GM20431 (cell line): ENCODE data around the gene SMG5.

Experiments
- in situ Hi-C: fragments of 300-500 bp; cut with MseI, MboI; formaldehyde crosslinking; loops from one replicate; pipeline ENCODE4 v1.15.0; 2020; ENCODE audit warnings: low sequenced_read_pairs; ENCODE audit not compliant: unreplicated experiment

The SMG5 gene

GRCh38 chr1:156283521-156283920 is 896 bp upstream of the SMG5 start:
- in situ Hi-C loops: no loop called here

GRCh38 chr1:156281693-156282478 is 739 bp downstream of the SMG5 start:
- in situ Hi-C loops: no loop called here

DNA sequence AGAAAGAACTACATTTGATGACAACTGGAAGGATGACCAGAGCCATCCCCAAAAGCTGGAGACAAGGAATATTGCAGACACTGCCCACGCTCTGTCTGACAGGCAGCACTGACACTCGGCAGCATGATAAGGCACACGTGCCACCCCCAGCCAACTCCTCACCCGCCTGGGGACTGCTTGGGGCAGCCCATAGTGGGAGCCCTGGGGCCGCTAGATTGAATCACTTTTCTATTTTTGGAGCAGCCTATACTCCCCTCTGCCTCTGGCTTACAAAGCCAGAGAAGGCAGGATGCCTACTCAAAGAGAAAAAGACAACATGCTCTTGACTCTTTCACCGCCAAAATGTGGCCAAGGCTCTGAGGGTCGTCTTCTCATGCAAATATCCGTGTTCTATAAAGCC is 1.3 kb downstream of the SMG5 start:
- in situ Hi-C loops: no loop called here

GRCh38 chr1:156279837-156280236 is 2.8 kb downstream of the SMG5 start:
- in situ Hi-C loops: no loop called here

DNA sequence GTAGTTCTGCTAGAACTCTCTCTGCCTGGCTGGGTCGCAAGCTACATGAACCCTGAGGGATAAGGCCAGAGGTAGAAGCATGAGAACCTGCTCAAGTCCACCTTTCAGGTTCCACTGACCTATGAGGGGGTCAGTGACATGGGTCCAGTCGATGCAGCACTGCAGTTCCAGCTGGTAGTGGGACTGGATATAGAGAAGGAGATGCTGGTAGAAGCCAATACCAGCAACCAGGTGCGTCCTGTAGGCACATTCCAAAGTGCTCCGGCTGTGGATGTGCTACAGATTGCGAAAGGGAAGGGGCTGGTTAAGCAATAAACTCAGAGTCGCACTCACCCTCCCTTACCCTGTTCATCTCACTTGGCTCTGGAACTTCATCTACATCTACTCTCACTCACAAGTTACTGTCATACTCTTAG is 5.7 kb downstream of the SMG5 start:
- in situ Hi-C loops: no loop called here

DNA sequence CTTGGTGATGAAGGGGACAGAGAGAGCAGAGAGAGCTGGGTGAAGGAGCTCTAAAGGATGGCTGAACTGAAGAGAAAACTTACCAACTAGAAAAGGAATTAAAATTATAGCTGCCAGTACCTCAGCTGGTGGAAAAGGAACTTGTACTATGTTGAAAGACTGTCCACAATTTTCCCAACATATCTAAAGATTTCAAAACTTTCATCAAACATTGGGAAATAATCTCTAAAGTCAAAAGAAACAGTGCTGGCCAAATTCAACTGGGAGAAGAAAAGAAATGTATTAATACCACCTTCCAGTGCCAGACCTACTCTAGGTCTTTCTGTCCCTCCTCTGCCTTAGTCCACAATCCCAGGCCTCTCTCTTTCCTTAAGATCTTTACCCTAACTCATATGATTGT is 6.1 kb downstream of the SMG5 start:
- in situ Hi-C loops: no loop called here

- in situ Hi-C loops: no loop called here
Observed at GRCh38 chr1:156270314-156270713, 12.3 kb downstream of the SMG5 start.

DNA sequence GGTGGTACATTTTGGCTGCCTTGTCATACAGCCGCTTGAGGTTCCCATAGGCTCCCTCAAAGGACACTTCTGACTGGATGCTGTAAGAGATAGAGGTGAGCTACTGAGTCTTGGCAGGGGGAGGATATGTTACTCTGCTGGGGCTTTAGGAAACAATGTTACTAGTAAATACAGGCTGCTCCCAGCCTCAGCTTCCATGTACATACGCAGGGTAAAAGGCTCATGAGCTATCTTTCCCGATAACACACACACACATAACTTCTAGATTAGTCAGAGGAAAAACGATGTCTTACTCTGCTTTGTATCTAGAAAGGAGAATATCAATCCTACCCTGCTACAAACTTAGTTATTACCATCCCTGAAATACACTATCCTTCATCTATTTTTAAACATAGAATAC is 14.3 kb downstream of the SMG5 start:
- in situ Hi-C loops: no loop called here

- in situ Hi-C loops: no loop called here
Observed at GRCh38 chr1:156266051-156266450, 16.6 kb downstream of the SMG5 start.

DNA sequence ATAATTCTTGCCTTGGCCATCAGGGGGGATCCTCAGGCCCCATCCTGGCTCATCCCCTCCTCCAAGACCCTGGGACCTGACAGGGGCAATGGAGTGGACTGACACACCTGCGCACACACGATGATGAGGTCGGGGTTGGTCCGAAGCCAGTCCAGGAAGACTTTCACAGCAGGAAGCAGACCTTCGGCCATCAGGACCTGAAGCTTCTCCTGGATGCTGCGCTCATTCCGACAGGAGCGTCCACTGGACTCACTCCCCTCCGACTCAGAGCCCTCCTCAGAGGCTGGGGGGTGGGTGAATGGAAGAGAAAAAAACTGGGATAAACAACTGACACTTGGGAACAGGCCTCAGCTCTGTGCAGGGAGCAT is 19.4 kb downstream of the SMG5 start:
- in situ Hi-C loops: no loop called here

DNA sequence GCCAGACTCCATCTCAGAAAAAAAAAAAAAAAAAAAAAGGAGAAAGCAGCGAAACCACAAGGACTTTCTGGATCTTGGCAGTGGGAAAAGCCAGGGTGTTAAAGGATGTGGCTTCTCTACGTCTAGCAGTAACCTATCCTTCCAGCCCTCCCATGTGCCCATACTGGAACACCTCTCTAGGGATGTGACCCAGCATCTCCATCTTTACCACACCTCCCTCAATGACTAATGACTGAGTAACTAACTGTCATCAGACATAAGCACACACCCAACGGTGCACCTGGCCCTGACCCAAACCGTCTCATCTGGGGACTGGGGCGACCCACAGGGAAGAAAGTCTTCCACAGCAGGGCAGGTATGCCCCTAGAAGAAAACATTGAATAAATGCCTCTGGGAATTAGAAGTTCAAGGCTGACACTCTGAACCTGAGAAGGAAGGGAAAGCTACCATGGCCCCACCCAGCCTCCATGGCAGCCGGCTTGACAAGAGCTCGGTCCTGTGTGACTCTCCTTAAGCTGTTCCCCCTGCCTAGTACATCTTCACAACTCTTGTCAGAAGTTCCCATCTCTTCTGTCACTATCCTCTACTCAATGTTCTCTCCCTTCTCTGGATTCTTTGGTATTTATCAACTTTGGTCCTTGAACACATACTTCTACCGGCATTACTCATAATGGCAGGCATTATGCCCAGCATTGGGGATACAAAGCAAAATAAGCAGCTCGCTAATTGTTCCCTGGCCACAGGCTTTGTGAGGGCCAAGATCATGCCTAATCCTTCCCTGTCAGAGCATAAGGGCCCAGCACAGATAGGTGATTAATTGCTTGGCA is 20.0 kb downstream of the SMG5 start:
- in situ Hi-C loops: no loop called here

GRCh38 chr1:156260896-156261295 is 21.7 kb downstream of the SMG5 start:
- in situ Hi-C loops: no loop called here

GRCh38 chr1:156259805-156260204 is 22.8 kb downstream of the SMG5 start:
- in situ Hi-C loops: no loop called here

- in situ Hi-C loops: no loop called here
Observed at GRCh38 chr1:156258859-156259258, 23.8 kb downstream of the SMG5 start.

DNA sequence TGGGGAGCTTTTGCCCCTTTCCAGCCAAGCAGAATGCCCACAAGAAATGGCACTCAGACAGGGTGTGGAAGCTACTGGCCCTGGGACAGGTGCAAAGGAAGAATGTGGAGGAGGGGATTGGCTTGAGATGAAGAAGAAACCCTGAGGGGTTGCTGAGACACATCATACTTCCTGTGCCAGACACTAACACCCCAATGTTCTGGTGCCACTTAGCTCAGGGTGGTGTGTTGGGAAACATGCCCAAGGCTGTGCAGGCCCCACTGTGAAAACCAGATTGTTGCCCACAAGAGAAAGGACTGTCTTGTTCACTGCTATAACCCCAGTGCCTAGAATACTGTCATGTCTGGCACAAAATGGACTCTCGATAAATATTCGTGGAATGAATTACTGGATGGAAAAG is 24.9 kb downstream of the SMG5 start:
- in situ Hi-C loops: no loop called here

GRCh38 chr1:156253634-156254033 is 29.0 kb downstream of the SMG5 start:
- in situ Hi-C loops: no loop called here

GRCh38 chr1:156251527-156251926 is 31.1 kb downstream of the SMG5 start:
- in situ Hi-C loops: no loop called here

DNA sequence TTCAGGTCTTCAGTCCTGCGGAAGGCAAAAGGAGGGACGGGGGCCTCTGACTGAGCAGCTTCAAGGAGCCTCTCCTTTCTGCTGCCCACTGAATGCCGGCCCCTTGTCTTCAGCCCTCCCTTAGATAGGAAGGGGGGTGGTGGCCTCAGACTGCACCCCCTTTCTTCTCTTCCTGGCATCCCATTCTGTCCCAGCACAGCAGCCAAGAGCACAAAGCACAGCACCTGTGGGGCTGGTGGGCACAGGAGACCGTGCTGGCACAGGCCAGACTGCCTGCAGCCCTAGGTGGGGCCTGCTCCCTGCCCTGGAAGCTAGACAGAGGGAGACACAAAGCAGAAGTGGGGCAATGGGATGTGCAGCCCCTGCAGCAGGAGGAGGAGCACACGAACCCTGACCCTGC is 33.0 kb downstream of the SMG5 start:
- in situ Hi-C loops: no loop called here

DNA sequence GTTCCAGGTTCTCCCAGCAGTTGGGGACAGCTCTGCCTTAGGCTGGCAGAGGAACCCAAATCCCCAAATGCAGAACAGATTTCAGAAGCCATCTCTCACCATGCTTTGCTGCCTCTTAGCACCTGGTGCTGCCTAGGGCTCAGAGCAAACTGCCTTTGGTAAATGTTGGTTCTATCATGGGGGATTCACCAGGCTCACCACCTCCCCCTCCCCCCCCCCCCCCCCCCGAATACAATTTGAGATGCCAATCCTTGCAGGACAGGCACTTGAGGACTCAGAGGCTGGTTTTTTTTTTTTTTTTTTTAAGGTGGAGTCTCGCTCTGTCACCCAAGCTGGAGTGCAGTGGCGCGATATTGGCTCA is 34.3 kb downstream of the SMG5 start:
- in situ Hi-C loops: no loop called here

GRCh38 chr1:156247460-156248322 is 34.9 kb downstream of the SMG5 start, which contains the start of gene PAQR6:
Gene PAQR6, minus strand, starts transcription at chr1:156248056. Its CDS starts 1,325 bp downstream, at chr1:156246731.
- in situ Hi-C loops: no loop called here
